GM13977 (cell line): Measurements from ENCODE around the gene LNPEP.

ENCODE experiments used
- DNase-seq: peaks from one replicate; pipeline ENCODE4 v3.0.0; 2012; ENCODE audit warnings: low spot score
- CTCF ChIP-seq: IDR thresholded peaks from 2 replicates; pipeline ENCODE4 v1.5.1; 2012; ENCODE audit warnings: mild to moderate bottlenecking, control low read depth; ENCODE audit not compliant: insufficient read depth; ENCODE audit errors: extremely low read depth, missing control alignments
- in situ Hi-C: fragments of 300-500 bp; cut with MboI; formaldehyde crosslinking; loops from one replicate; pipeline ENCODE4 v1.12.0; 2022; ENCODE audit warnings: low sequenced_read_pairs, low pct_unique_long_range_greater_than_20kb, mixed read lengths, inconsistent platforms; ENCODE audit not compliant: unreplicated experiment

The LNPEP gene

DNA sequence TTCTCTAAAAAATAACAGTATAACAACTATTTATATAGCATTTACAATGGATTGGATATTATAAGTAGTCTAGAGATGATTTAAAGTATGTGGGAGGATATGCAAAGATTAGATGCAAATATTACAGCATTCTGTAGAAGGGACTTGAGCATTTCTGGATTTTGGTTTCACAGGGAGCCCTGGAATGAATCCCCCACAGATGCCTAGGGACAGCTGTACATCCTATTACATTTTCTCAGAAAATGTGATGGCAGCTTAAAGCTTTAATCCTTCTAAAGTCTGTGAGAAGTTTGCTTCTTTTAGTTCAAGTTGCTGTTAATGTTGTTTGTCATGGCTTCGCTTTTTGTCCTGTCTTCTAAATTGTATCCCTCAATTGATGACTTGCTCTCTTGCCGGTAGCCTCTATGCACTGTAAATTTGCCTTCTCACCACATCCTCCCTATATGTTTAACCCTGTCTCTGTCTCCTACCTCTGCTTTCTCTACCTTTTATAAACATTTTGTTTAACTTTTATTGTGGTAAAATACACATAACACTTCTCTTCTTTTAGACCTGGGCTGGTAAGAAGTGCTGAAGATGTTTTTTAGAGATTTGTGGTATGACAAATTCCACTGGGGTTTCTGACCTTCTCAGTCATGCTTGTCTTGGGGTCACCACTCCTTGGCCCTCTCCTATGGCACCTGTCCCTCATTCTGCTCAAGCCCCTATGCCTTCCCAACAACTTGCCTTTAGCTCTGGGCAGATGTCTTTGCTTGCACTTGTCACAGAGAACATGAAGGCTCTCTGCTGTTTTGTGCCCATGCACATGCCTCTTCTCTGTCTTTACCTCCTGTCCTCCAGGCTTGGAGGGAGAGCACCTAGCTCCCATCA, 37.9 kb downstream of the LNPEP start:
- no peak for TF ChIP-seq CTCF
- in situ Hi-C loops = no loop called here
- no peak for DNase-seq

DNA sequence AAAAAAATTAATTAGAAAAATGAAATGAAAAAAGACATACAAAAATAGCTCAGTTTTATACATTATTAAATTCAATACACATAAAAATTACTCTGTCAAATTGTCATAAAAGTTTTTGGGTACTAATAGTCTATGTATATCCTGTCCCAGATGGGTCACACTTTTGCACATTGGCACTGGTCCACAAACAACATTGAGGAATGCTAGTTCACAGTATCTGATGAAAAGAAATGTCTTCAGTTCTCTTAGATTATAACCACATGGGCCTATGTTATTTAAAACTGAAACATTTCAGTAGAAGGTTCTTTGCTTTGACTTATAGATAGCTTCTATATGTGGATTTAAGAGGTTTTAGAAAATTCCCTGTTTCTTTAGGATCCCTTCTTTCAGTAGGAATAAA, 39.8 kb downstream of the LNPEP start:
- in situ Hi-C loops = no loop called here
- TF ChIP-seq CTCF = no peak
- DNase-seq = no peak

- TF ChIP-seq CTCF = no peak
- DNase-seq = no peak
- in situ Hi-C loops = no loop called here
Observed at GRCh38 chr5:96977228-96977627, 41.3 kb downstream of the LNPEP start.

DNA sequence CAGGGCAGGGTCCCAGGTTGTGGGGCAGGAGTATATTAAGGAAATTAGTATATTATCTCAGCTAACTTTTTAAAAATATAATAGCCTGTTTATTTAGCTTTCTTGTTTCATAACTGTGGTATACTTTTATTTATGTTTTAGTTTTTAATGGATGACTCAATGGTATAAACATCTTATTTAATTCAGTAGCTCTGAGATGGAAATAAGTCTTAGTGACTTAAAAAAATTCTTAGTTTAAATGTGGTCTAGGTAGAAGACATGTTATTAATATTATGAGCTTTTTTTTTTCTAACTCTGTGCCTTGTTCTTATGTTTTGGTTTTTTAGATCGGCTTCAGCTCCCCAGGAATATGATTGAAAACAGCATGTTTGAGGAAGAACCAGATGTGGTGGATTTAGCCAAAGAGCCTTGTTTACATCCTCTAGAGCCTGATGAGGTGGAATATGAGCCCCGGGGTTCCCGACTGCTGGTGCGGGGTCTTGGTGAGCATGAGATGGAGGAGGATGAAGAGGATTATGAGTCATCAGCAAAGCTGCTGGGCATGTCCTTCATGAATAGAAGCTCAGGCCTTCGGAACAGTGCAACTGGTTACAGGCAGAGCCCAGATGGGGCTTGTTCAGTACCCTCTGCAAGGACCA, 43.1 kb downstream of the LNPEP start:
- TF ChIP-seq CTCF = no peak
- in situ Hi-C loops = no loop called here
- no peak for DNase-seq

- TF ChIP-seq CTCF = no peak
- in situ Hi-C loops = no loop called here
- no peak for DNase-seq
Observed at GRCh38 chr5:96984506-96985192, 48.8 kb downstream of the LNPEP start.

- no peak for TF ChIP-seq CTCF
- DNase-seq = no peak
- in situ Hi-C loops = no loop called here
Observed at GRCh38 chr5:96986450-96986849, 50.6 kb downstream of the LNPEP start.
